KOPT-K1 (cell line): Measurements from ENCODE around the gene UTP18.

Experiments used
- H3K27ac ChIP-seq: fragments of 200-600 bp; sonication (generic); 2 replicates; pipeline ENCODE4 v1.5.1; 2016; ENCODE audit warnings: antibody characterized with exemption, mild to moderate bottlenecking, low read depth, low read length; ENCODE audit not compliant: poor library complexity, severe bottlenecking
- H3K36me3 ChIP-seq: fragments of 200-600 bp; sonication (generic); 2 replicates; pipeline ENCODE4 v1.5.1; 2017; ENCODE audit warnings: antibody characterized with exemption, mild to moderate bottlenecking, low read length, moderate library complexity; ENCODE audit not compliant: insufficient read depth
- H3K9me3 ChIP-seq: fragments of 200-600 bp; sonication (generic); 2 replicates; pipeline ENCODE4 v1.5.1; 2017; ENCODE audit warnings: antibody characterized with exemption, low read length, mild to moderate bottlenecking; ENCODE audit not compliant: insufficient read depth, poor library complexity, severe bottlenecking

UTP18 gene

GRCh38 chr17:51341457-51341856, 81.1 kb downstream of the UTP18 start:
- no peak overlapping the region for H3K27ac ChIP-seq
- no peaks in the 10 kb centered on the region for H3K36me3 ChIP-seq
- H3K9me3 ChIP-seq = no peaks in the 10 kb centered on the region

GRCh38 chr17:51342257-51342656, 81.9 kb downstream of the UTP18 start:
- Histone ChIP-seq H3K36me3 (no peaks in the 10 kb centered on the region), H3K9me3 (no peaks in the 10 kb centered on the region), H3K27ac (no peak overlapping the region)

- Histone ChIP-seq H3K36me3 (no peaks in the 10 kb centered on the region), H3K9me3 (no peaks in the 10 kb centered on the region)
These were observed 84.2 kb downstream of the UTP18 start for GRCh38 chr17:51344532-51344931.

GRCh38 chr17:51346218-51346982, 86.1 kb downstream of the UTP18 start:
- H3K9me3 ChIP-seq = no peaks in the 10 kb centered on the region
- no peaks in the 10 kb centered on the region for H3K36me3 ChIP-seq
- H3K27ac ChIP-seq = no peak overlapping the region

More at GRCh38 chr17:51344532-51344931, 84.2 kb downstream of the UTP18 start:
- no peak overlapping the region for H3K27ac ChIP-seq
